Sciatic nerve (tissue), 2 donors: ENCODE results near the gene LCN15. TPM values are rescaled to one million over a fixed set of nuclear protein-coding genes. Genes with fewer than 3 reads are reported as not detected.
"Not testable (repeated sequence)": the region's sequence is repeated elsewhere in the genome, so short reads cannot be mapped to it uniquely, and the experiment has no call there.

Experiments used
- ATAC-seq: fragments of 200-7000 bp; cut with Tn5 transposase; one replicate; pipeline ENCODE4 v1.9.1; 2020; ENCODE audit warnings: mild to moderate bottlenecking, moderate library complexity
- DNase-seq: peaks from one replicate; pipeline ENCODE4 v3.0.0-alpha.2; 2020; ENCODE audit warnings: low spot score
- intact Hi-C: fragments of 100-400 bp; cut with DNase I; formaldehyde crosslinking; loops from one replicate; pipeline ENCODE4 v1.14.2; 2022
- microRNA-seq: library from miRNA; unstranded; fragments of <30 nt; microRNA quantifications from one replicate; pipeline ENCODE4 v1.2.0, GENCODE V29; 2020
- total RNA-seq: library from RNA; stranded (reverse); fragmentation: NEBNext Ultra II Directional; extraction: Animal tissue kit (Norgen Biotek cat#: 25700); gene quantifications from one replicate; pipeline ENCODE4 v1.2.1, GENCODE V29; 2021
- donor health status: DM: no; HTN: no; CAD: no.
- donor health status: DM: no; HTN: no; CAD: no.

LCN15 gene
- total RNA-seq, 1 donor from 2014 or later, result not detected

GRCh38 chr9:136718345-136719194 is 45.7 kb downstream of the LCN15 start:
- intact Hi-C loops, result no loop called here
- ATAC-seq (no peak), DNase-seq (no peak)

- ATAC-seq (no peak), DNase-seq (no peak)
- intact Hi-C loops, result no loop called here
These were observed 46.9 kb downstream of the LCN15 start for GRCh38 chr9:136717399-136717798.

- DNase-seq (no peak), ATAC-seq (no peak)
- intact Hi-C loops, result no loop called here
These were observed 49.4 kb downstream of the LCN15 start for GRCh38 chr9:136714893-136715274.

- DNase-seq (no peak), ATAC-seq (peak; percentile 4)
- intact Hi-C loops, result no loop called here
These were observed 50.0 kb downstream of the LCN15 start for GRCh38 chr9:136714096-136714892.

- no peak for ATAC-seq
- DNase-seq, result no peak
- intact Hi-C loops, result no loop called here
These were observed 50.8 kb downstream of the LCN15 start for GRCh38 chr9:136713550-136713949.

- no peak for ATAC-seq
- intact Hi-C loops, result no loop called here
These were observed 51.4 kb downstream of the LCN15 start for GRCh38 chr9:136712690-136713544.

GRCh38 chr9:136711751-136712689 is 52.3 kb downstream of the LCN15 start, which contains the start of gene DIPK1B:
TSS of gene DIPK1B (plus strand) at chr9:136712572. CDS start at chr9:136712666, 94 bp downstream.
- DNase-seq (no peak), ATAC-seq (peak; percentile 14)
- intact Hi-C loops, result no loop called here

More at GRCh38 chr9:136712690-136713544, 51.4 kb downstream of the LCN15 start:
- no peak for DNase-seq

- intact Hi-C loops, DNase-seq: not testable (repeated sequence)
- ATAC-seq, result peak; percentile 43
These were observed 53.1 kb downstream of the LCN15 start for GRCh38 chr9:136711219-136711648.

GRCh38 chr9:136710543-136710942 is 53.8 kb downstream of the LCN15 start:
- no peak for ATAC-seq
- no peak for DNase-seq
- intact Hi-C loops, result no loop called here

Small RNAs within 50 kb of the gene (microRNA-seq; reads per million reads assigned to microRNA genes)
- not detected for gene MIR6722

Other genes starting within 250 kb of the LCN15 start
- gene NOTCH1, start 218.5 kb downstream of the LCN15 start, total RNA-seq, result 84.2 TPM
- gene EGFL7, start 101.6 kb downstream of the LCN15 start, total RNA-seq, result 242 TPM
- gene AGPAT2, start 77.1 kb downstream of the LCN15 start, total RNA-seq, result 33.9 TPM
- 11.6 TPM for gene DIPK1B, start 51.9 kb downstream of the LCN15 start, total RNA-seq
- 5.5 TPM for gene LCN10, start 21.6 kb downstream of the LCN15 start, total RNA-seq
- 7.0 TPM for gene LCN6, start 16.0 kb downstream of the LCN15 start, total RNA-seq
- gene LCN8, start 6.3 kb downstream of the LCN15 start, total RNA-seq, result not detected
- gene TMEM141, start 26.8 kb upstream of the LCN15 start, total RNA-seq, result 37.8 TPM
- gene CCDC183, start 31.8 kb upstream of the LCN15 start, total RNA-seq, result 2.5 TPM
- 46.9 TPM for gene RABL6, start 43.4 kb upstream of the LCN15 start, total RNA-seq
- gene AJM1, start 78.0 kb upstream of the LCN15 start, total RNA-seq, result 3.1 TPM
- gene PHPT1, start 84.9 kb upstream of the LCN15 start, total RNA-seq, result 76.4 TPM
- gene MAMDC4, start 87.8 kb upstream of the LCN15 start, total RNA-seq, result 3.0 TPM
- 201 TPM for gene EDF1, start 101.8 kb upstream of the LCN15 start, total RNA-seq
- gene TRAF2, start 122.0 kb upstream of the LCN15 start, total RNA-seq, result 17.0 TPM
- 59.9 TPM for gene FBXW5, start 180.2 kb upstream of the LCN15 start, total RNA-seq
- not detected for gene C8G, start 180.7 kb upstream of the LCN15 start, total RNA-seq
- gene LCN12, start 187.8 kb upstream of the LCN15 start, total RNA-seq, result 8.6 TPM
- gene PTGDS, start 213.0 kb upstream of the LCN15 start, total RNA-seq, result 1,668 TPM
- gene LCNL1, start 218.5 kb upstream of the LCN15 start, total RNA-seq, result 4.1 TPM
- gene PAXX, start 227.9 kb upstream of the LCN15 start, total RNA-seq, result 46.6 TPM
- 11.3 TPM for gene CLIC3, start 232.1 kb upstream of the LCN15 start, total RNA-seq